ENCODE results near the gene TEKT4.

GRCh38 chr2:94869131-94869530 lies 2.1 kb upstream of the TEKT4 start:
- TF ChIP-seq POLR2A (IDR thresholded peaks at IDR 0.05): no peak
- no peak for TF ChIP-seq EP300 (IDR thresholded peaks at IDR 0.05)
- no peak for TF ChIP-seq CTCF (IDR thresholded peaks at IDR 0.05)
